ENCODE data around the gene HDAC4.

Gene HDAC4

GRCh38 chr2:239425631-239426030 lies 24.8 kb upstream of the HDAC4 start:
- FAIRE-seq, result no peak

GRCh38 chr2:239424337-239425045 lies 23.7 kb upstream of the HDAC4 start:
- no peak for FAIRE-seq

GRCh38 chr2:239423551-239423950 lies 22.7 kb upstream of the HDAC4 start:
- FAIRE-seq, result no peak

GRCh38 chr2:239421851-239422250 lies 21.0 kb upstream of the HDAC4 start:
- FAIRE-seq, result no peak

GRCh38 chr2:239420082-239420481 lies 19.3 kb upstream of the HDAC4 start:
- FAIRE-seq, result no peak

GRCh38 chr2:239418918-239419317 lies 18.1 kb upstream of the HDAC4 start:
- FAIRE-seq, result no peak

GRCh38 chr2:239412905-239413603 lies 12.2 kb upstream of the HDAC4 start:
- FAIRE-seq, result no peak

GRCh38 chr2:239411549-239412319 lies 10.9 kb upstream of the HDAC4 start:
- FAIRE-seq, result no peak

- no peak for FAIRE-seq
Measured at GRCh38 chr2:239411117-239411516, 10.3 kb upstream of the HDAC4 start.

- FAIRE-seq, result no peak
Measured at GRCh38 chr2:239409976-239410375, 9.2 kb upstream of the HDAC4 start.

GRCh38 chr2:239407112-239407511 lies 6.3 kb upstream of the HDAC4 start:
- FAIRE-seq, result no peak

- FAIRE-seq, result no peak
Measured at GRCh38 chr2:239406316-239406995, 5.6 kb upstream of the HDAC4 start.

GRCh38 chr2:239405071-239405470 lies 4.3 kb upstream of the HDAC4 start:
- no peak for FAIRE-seq

GRCh38 chr2:239402666-239403065 lies 1.8 kb upstream of the HDAC4 start:
- no peak for FAIRE-seq

GRCh38 chr2:239401881-239402233 lies 1.0 kb upstream of the HDAC4 start:
- no peak for FAIRE-seq

- peak; percentile 47 for FAIRE-seq
Measured at GRCh38 chr2:239401067-239401880, 454 bp upstream of the HDAC4 start.

- FAIRE-seq, result no peak
Measured at GRCh38 chr2:239399921-239400595, 762 bp downstream of the HDAC4 start.

- no peak for FAIRE-seq
Measured at GRCh38 chr2:239399433-239399920, 1.3 kb downstream of the HDAC4 start.

GRCh38 chr2:239398521-239398921 lies 2.3 kb downstream of the HDAC4 start:
- no peak for FAIRE-seq

- no peak for FAIRE-seq
Measured at GRCh38 chr2:239397931-239398471, 2.8 kb downstream of the HDAC4 start.
